Thyroid gland (tissue), 4 donors: ENCODE results near the gene TMOD3. TPM values are rescaled to one million over a fixed set of nuclear protein-coding genes. Genes with fewer than 3 reads are reported as not detected.

Experiments used
- DNase-seq, 2 donors: peaks; one replicate each; pipeline ENCODE4 v3.0.0-alpha.2; 2019
- H3K27ac ChIP-seq, 3 donors: fragments of 200-600 bp; sonication (generic); 1 replicate in 2 of 3; 2 replicates in 1 of 3; pipeline ENCODE4 v1.5.1; 2016 to 2019; ENCODE audit warnings: mild to moderate bottlenecking in 1 of 3, moderate library complexity in 1 of 3
- H3K27me3 ChIP-seq: fragments of 200-600 bp; sonication (generic); one replicate; pipeline ENCODE4 v1.5.1; 2019
- H3K36me3 ChIP-seq, 2 donors: fragments of 200-600 bp; sonication (generic); one replicate each; pipeline ENCODE4 v1.5.1; 2016 to 2019
- H3K4me1 ChIP-seq, 2 donors: fragments of 200-600 bp; sonication (generic); one replicate each; pipeline ENCODE4 v1.5.1; 2017 to 2019
- H3K4me3 ChIP-seq, 3 donors: fragments of 200-600 bp; sonication (generic); replicated peaks in 1 of 3; 1 replicate in 2 of 3; 2 replicates in 1 of 3; pipeline ENCODE4 v1.5.1; 2016; ENCODE audit warnings: mild to moderate bottlenecking in 1 of 3
- H3K9me3 ChIP-seq: fragments of 200-600 bp; sonication (generic); one replicate; pipeline ENCODE4 v1.5.1; 2017
- POLR2A ChIP-seq, 2 donors: fragments of 450-650 bp; IDR thresholded peaks; one replicate each; pipeline ENCODE4 v1.6.1; 2017; ENCODE audit warnings: antibody characterized with exemption in 2 of 2, mild to moderate bottlenecking in 2 of 2, moderate library complexity in 1 of 2
- WGBS, 2 donors: methylation state at CpG; one replicate each; pipeline ENCODE4 v1.1.5; 2017; 5-methylcytosine and 5-hydroxymethylcytosine counted together
- intact Hi-C: fragments of 100-400 bp; cut with DNase I; formaldehyde crosslinking; loops from one replicate; pipeline ENCODE4 v1.15.1; 2023
- total RNA-seq, 4 donors: library from RNA; depleted of rRNA; stranded (reverse); fragments of >200 nt; gene quantifications; one replicate each; pipeline ENCODE4 v1.2.3, GENCODE V29; 2016
- TF ChIP-seq, protein P1 (sequence below), 6 experiments: fragments of 200-600 bp in 3 of 6; fragments of 450-650 bp in 3 of 6; sonication (generic) in 3 of 6; IDR thresholded peaks; one replicate each; pipeline ENCODE4 v1.5.1; 2016 to 2019; ENCODE audit warnings: antibody characterized with exemption in 6 of 6, mild to moderate bottlenecking in 2 of 6, inconsistent platforms in 1 of 6, moderate library complexity in 1 of 6

Gene TMOD3
- total RNA-seq, 4 donors from 2014 or later = 24.3 to 42.7 (median 30.9) TPM

DNA sequence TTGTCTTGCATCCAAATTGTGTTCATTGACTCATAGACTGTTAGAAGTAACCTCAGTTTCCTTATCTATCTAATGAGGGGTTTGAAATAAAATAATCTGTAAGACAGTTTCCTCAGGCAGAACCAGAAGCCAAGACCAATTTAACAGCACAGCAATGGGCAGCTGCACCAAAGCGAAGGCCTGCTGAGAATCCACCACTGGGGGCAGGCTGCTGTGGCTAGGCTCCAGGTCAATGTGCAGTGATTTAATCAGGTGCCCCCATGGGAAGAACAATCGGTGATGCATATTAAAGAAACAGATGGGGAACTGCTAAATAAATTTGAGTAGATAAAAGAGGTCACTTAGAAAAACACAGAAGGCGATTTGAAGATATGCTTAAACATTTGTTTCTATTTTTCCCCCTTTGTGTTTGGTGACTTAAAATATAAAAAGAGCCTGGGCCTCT lies 28.0 kb upstream of the TMOD3 start:
- Histone ChIP-seq H3K4me1 (no peaks in the 10 kb centered on the region), H3K27me3 (no peaks in the 10 kb centered on the region), H3K27ac (no peak overlapping the region), H3K36me3 (no peaks in the 10 kb centered on the region), H3K9me3 (no peaks in the 10 kb centered on the region), H3K4me3 (no peak overlapping the region)
- intact Hi-C loops = no loop called here
- TF ChIP-seq, protein P1, sequence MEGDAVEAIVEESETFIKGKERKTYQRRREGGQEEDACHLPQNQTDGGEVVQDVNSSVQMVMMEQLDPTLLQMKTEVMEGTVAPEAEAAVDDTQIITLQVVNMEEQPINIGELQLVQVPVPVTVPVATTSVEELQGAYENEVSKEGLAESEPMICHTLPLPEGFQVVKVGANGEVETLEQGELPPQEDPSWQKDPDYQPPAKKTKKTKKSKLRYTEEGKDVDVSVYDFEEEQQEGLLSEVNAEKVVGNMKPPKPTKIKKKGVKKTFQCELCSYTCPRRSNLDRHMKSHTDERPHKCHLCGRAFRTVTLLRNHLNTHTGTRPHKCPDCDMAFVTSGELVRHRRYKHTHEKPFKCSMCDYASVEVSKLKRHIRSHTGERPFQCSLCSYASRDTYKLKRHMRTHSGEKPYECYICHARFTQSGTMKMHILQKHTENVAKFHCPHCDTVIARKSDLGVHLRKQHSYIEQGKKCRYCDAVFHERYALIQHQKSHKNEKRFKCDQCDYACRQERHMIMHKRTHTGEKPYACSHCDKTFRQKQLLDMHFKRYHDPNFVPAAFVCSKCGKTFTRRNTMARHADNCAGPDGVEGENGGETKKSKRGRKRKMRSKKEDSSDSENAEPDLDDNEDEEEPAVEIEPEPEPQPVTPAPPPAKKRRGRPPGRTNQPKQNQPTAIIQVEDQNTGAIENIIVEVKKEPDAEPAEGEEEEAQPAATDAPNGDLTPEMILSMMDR (IDR thresholded peaks at IDR 0.05) = peak in 4 of 6 experiments; percentile 24 to 65 (median 30)
- TF ChIP-seq POLR2A (IDR thresholded peaks at IDR 0.05) = no peak
- peak; percentile 29 to 52 for DNase-seq
- 44 to 49% methylated on average over 3 of the region's 3 CpGs for WGBS, 2 donors

DNA sequence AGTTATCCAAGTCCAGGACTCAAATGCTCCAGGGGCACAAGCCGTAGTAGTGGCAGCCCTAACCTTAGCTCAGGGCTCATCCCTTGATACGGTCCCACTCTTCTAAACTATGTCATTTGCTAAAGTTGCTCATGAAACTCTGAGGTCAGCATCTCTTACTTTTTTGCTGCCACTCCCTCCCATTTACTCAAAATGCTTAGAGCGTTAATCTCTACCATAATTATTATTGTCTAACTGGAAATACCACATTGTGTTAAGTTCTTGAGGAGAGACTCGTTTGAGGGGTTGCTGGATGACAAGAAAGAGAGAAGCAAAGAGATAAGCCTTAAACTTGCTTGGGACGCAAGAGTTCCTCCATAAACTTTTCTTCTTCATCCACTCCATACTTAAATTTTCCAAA lies 26.9 kb upstream of the TMOD3 start:
- WGBS, 2 donors = 91 to 95% methylated on average over 5 of the region's 5 CpGs
- Histone ChIP-seq H3K27me3 (no peaks in the 10 kb centered on the region), H3K36me3 (peaks cover 0 to 5% of the 10 kb centered on the region in 2 donors), H3K4me1 (no peaks in the 10 kb centered on the region), H3K27ac (no peak overlapping the region), H3K4me3 (no peak overlapping the region), H3K9me3 (no peaks in the 10 kb centered on the region)
- no peak for DNase-seq
- intact Hi-C loops = no loop called here
- TF ChIP-seq, protein P1 (IDR thresholded peaks at IDR 0.05) = no peak
- TF ChIP-seq POLR2A (IDR thresholded peaks at IDR 0.05) = no peak

DNA sequence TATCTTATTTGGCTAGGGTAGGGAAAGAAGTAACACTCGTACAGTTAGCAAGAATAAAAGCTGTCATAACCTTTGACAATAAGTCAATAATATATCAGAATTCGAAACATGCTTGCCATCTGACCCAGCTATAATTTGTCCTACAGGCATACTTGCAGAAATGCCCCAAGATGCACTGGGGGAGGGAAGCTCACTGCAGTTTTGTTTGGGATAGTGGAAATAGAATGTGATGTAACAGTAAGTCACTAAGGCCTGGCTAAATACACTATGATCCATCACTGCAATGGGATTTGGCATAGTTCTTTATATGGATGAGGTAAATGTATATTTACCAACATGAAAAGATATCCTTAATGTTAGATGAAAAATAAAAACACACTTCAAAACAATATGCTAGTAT lies 25.5 kb upstream of the TMOD3 start:
- Histone ChIP-seq H3K4me1 (no peaks in the 10 kb centered on the region), H3K9me3 (no peaks in the 10 kb centered on the region), H3K27ac (no peak overlapping the region), H3K27me3 (no peaks in the 10 kb centered on the region), H3K4me3 (no peak overlapping the region), H3K36me3 (peaks cover 0 to 5% of the 10 kb centered on the region in 2 donors)
- intact Hi-C loops = no loop called here
- 90 to 96% methylated on average over 2 of the region's 2 CpGs for WGBS, 2 donors
- TF ChIP-seq POLR2A (IDR thresholded peaks at IDR 0.05) = no peak
- TF ChIP-seq, protein P1 (IDR thresholded peaks at IDR 0.05) = no peak
- DNase-seq = no peak

DNA sequence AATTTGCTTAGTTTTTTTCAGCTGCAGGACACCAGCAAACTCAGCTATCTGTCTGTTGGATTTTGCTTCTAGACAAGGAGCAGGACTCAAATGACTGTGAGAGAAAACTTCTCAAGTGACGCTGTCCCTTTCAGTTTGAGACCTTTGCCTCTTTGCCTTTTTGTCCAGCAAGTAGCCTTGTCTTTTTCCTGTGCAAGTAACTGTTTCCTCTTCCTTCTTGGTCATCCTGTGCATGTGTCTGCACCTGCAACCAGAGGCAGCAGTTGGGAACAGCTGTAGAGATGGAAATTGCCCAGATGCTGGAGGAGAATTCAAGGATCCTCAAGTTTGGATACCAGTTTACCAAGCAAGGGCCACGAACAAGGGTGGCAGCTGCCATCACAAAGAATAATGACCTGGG lies 23.3 kb upstream of the TMOD3 start:
- Histone ChIP-seq H3K4me3 (no peak overlapping the region), H3K36me3 (peaks cover 0 to 5% of the 10 kb centered on the region in 2 donors), H3K27ac (no peak overlapping the region), H3K27me3 (no peaks in the 10 kb centered on the region), H3K4me1 (no peaks in the 10 kb centered on the region), H3K9me3 (no peaks in the 10 kb centered on the region)
- WGBS, 2 donors = 80 to 84% methylated on average over 2 of the region's 2 CpGs
- TF ChIP-seq, protein P1 (IDR thresholded peaks at IDR 0.05) = no peak
- no peak for TF ChIP-seq POLR2A (IDR thresholded peaks at IDR 0.05)
- DNase-seq = no peak
- intact Hi-C loops = no loop called here

DNA sequence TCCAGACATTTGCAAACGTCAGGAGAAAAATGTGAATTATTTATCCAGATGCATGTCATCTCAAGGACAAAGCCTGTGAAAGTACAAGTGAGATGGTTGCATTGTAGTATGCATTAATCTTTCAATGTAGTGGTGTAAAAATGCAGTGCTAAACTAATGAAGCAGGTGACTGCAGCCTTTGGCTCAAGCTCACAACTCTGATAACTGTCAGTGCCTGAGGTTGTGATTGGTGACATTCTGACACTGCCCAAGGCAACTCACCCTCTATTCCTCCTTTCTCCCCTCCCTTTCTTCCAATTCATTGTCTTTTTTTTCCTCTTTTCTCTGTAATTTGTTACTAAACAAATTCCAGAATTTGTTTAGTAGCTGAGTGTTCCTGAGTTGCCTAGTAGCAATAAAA lies 20.0 kb upstream of the TMOD3 start:
- Histone ChIP-seq H3K36me3 (peaks cover 0 to 5% of the 10 kb centered on the region in 2 donors), H3K27ac (no peak overlapping the region), H3K27me3 (no peaks in the 10 kb centered on the region), H3K4me3 (no peak overlapping the region), H3K4me1 (no peaks in the 10 kb centered on the region), H3K9me3 (no peaks in the 10 kb centered on the region)
- DNase-seq = no peak
- WGBS, 2 donors = 70 to 71% methylated on average over 1 of the region's 1 CpG
- TF ChIP-seq, protein P1 (IDR thresholded peaks at IDR 0.05) = no peak
- no peak for TF ChIP-seq POLR2A (IDR thresholded peaks at IDR 0.05)
- intact Hi-C loops = no loop called here
